SK-N-SH (cell line): Measurements from ENCODE around the gene LRRN4.

Experiments
- CTCF ChIP-seq: fragments of 200-600 bp; sonication (generic); IDR thresholded peaks from 2 replicates; pipeline ENCODE4 v1.6.1; 2017; ENCODE audit warnings: antibody characterized with exemption, mild to moderate bottlenecking, moderate library complexity
- EP300 ChIP-seq, 2 experiments: IDR thresholded peaks; 2 replicates each; pipeline versions ENCODE4 v1.4.0 to v1.6.1; 2012; ENCODE audit warnings: borderline replicate concordance in 1 of 2, low read depth in 1 of 2, low read length in 1 of 2
- EZH2phosphoT487 ChIP-seq: fragments of 200-600 bp; sonication (generic); IDR thresholded peaks from 2 replicates; pipeline ENCODE4 v1.6.1; 2017; ENCODE audit warnings: low read depth, mixed run types, mild to moderate bottlenecking, antibody characterized with exemption, moderate library complexity, borderline replicate concordance
- GATA2 ChIP-seq: sonication (generic); formaldehyde crosslinking; IDR thresholded peaks from 2 replicates; pipeline ENCODE4 v1.5.0; 2020; ENCODE audit warnings: mild to moderate bottlenecking, missing genetic modification reagents
- MAX ChIP-seq: IDR thresholded peaks from 2 replicates; pipeline ENCODE4 v1.4.0; 2012; ENCODE audit warnings: low read depth
- RAD21 ChIP-seq: IDR thresholded peaks from 2 replicates; pipeline ENCODE4 v1.6.1; 2012; ENCODE audit warnings: mild to moderate bottlenecking, low read length
- RCOR1 ChIP-seq: fragments of 150-350 bp; IDR thresholded peaks from 2 replicates; pipeline ENCODE4 v1.6.1; 2017; ENCODE audit warnings: antibody characterized with exemption, low read length
- RFX5 ChIP-seq: IDR thresholded peaks from 2 replicates; pipeline ENCODE4 v1.6.1; 2012; ENCODE audit warnings: mild to moderate bottlenecking, improper control_type of control experiment, low read length
- SIN3A ChIP-seq: IDR thresholded peaks from 2 replicates; pipeline ENCODE4 v1.6.1; 2012; ENCODE audit warnings: low read depth, mild to moderate bottlenecking, low read length, moderate library complexity, borderline replicate concordance
- SMC3 ChIP-seq: IDR thresholded peaks from 2 replicates; pipeline ENCODE4 v1.6.1; 2012; ENCODE audit warnings: low read depth, low read length, improper control_type of control experiment
- TAF1 ChIP-seq: IDR thresholded peaks from 2 replicates; pipeline ENCODE4 v1.6.1; 2012; ENCODE audit warnings: low read depth, mild to moderate bottlenecking, low read length, moderate library complexity, borderline replicate concordance
- TEAD4 ChIP-seq: IDR thresholded peaks from 2 replicates; pipeline ENCODE4 v1.4.0; 2012; ENCODE audit warnings: mild to moderate bottlenecking, borderline replicate concordance; ENCODE audit not compliant: insufficient read depth
- YY1 ChIP-seq: IDR thresholded peaks from 2 replicates; pipeline ENCODE4 v1.4.0; 2012; ENCODE audit warnings: low read depth, mild to moderate bottlenecking

- TF ChIP-seq MAX (no peak), CTCF (no peak), EP300 (IDR thresholded peaks at IDR 0.05; ENCODE audit: borderline replicate concordance in 1 of 2, low read depth in 1 of 2, low read length in 1 of 2) (no peak), TAF1 (no peak), EZH2phosphoT487 (no peak), SMC3 (no peak), RFX5 (no peak), SIN3A (no peak), TEAD4 (no peak), GATA2 (no peak), YY1 (no peak), RCOR1 (no peak), RAD21 (no peak)
Measured at GRCh38 chr20:6079016-6079415, 25.2 kb upstream of the LRRN4 start.
